SK-N-SH (cell line): Measurements from ENCODE around the gene OBSL1.

Experiments used
- CHD2 ChIP-seq: fragments of 150-350 bp; IDR thresholded peaks from 2 replicates; pipeline ENCODE4 v1.6.1; 2018; ENCODE audit warnings: low read length; ENCODE audit not compliant: partially characterized antibody
- EP300 ChIP-seq, 2 experiments: IDR thresholded peaks; 2 replicates each; pipeline versions ENCODE4 v1.4.0 to v1.6.1; 2012; ENCODE audit warnings: borderline replicate concordance in 1 of 2, low read depth in 1 of 2, low read length in 1 of 2
- FOXM1 ChIP-seq: IDR thresholded peaks from 2 replicates; pipeline ENCODE4 v1.4.0; 2012; ENCODE audit warnings: low read depth, mild to moderate bottlenecking
- GATA2 ChIP-seq: sonication (generic); formaldehyde crosslinking; IDR thresholded peaks from 2 replicates; pipeline ENCODE4 v1.5.0; 2020; ENCODE audit warnings: mild to moderate bottlenecking, missing genetic modification reagents
- POLR2AphosphoS5 ChIP-seq: IDR thresholded peaks from 2 replicates; pipeline ENCODE4 v1.6.1; 2012; ENCODE audit warnings: low read depth, low read length
- TF ChIP-seq, protein P1 (sequence below): fragments of 200-600 bp; sonication (generic); IDR thresholded peaks from 2 replicates; pipeline ENCODE4 v1.6.1; 2017; ENCODE audit warnings: antibody characterized with exemption, mild to moderate bottlenecking, moderate library complexity

DNA sequence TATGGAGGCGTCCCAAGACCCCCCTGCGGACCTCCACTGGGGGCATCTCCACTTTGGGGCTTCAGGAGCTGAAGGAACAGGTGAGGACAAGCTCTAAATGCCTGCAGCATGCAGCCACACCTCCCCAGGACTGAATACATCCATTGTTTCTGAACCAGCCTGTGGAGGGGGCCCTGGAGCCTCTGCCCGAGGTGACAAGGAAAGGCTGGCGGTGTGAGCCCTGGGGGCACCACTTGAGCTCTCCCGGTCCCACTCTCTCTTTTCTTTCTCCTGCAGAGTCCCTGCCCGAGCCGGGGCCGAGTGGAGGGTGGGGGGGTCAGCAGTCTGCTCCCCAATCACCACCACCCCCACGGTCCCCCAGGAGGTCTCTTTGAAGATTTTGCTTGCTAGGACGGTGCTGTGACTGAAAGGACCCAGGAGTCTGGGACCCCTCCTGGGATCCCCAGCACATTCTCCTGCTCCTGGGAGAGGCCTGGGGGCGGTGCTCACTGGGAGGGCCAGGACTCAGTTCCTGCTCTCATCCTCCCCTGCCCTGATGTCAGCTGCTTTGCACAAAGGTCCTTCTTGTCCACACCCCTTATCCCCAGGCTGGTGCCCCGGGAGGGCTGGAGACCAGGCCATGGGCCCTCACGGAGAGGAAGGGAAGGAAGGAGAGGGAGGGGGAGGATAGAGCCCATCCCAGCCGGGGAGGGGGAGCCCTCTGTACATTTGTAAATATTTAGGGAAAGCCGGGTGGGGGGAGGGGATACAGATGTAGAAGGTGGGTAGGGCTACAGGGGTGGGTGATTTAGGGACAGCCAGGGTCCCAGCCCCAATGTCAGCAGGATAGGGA is 33.5 kb downstream of the OBSL1 start:
- TF ChIP-seq, protein P1, sequence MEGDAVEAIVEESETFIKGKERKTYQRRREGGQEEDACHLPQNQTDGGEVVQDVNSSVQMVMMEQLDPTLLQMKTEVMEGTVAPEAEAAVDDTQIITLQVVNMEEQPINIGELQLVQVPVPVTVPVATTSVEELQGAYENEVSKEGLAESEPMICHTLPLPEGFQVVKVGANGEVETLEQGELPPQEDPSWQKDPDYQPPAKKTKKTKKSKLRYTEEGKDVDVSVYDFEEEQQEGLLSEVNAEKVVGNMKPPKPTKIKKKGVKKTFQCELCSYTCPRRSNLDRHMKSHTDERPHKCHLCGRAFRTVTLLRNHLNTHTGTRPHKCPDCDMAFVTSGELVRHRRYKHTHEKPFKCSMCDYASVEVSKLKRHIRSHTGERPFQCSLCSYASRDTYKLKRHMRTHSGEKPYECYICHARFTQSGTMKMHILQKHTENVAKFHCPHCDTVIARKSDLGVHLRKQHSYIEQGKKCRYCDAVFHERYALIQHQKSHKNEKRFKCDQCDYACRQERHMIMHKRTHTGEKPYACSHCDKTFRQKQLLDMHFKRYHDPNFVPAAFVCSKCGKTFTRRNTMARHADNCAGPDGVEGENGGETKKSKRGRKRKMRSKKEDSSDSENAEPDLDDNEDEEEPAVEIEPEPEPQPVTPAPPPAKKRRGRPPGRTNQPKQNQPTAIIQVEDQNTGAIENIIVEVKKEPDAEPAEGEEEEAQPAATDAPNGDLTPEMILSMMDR: no peak
- TF ChIP-seq CHD2: no peak
- no peak for TF ChIP-seq POLR2AphosphoS5
- TF ChIP-seq GATA2: no peak
- no peak for TF ChIP-seq FOXM1
- no peak for TF ChIP-seq EP300 (IDR thresholded peaks at IDR 0.05; ENCODE audit: borderline replicate concordance in 1 of 2, low read depth in 1 of 2, low read length in 1 of 2)
